H1 (cell line): ENCODE measurements around the gene P2RY8. TPM values are rescaled to one million over a fixed set of nuclear protein-coding genes. Genes with fewer than 3 reads are reported as not detected.

ENCODE experiments used
- CTCF ChIA-PET: fragments of 300-600 bp; sonication (Branson Sonifier 250); formaldehyde crosslinking; loops from one replicate; lab custom pipeline; 2021; ENCODE audit not compliant: partially characterized antibody; lab: Charles Lee
- POLR2A ChIA-PET: fragments of 300-600 bp; sonication (Branson Sonifier 250); formaldehyde crosslinking; loops from one replicate; lab custom pipeline; 2021; ENCODE audit warnings: inconsistent platforms; ENCODE audit not compliant: partially characterized antibody; lab: Charles Lee
- DNase-seq, 2 experiments: peaks; one replicate each; pipeline versions ENCODE4 v3.0.0 to v3.0.0-alpha.2; 2010 to 2022; ENCODE audit warnings: low spot score in 2 of 2, low read depth in 1 of 2, mixed read lengths in 1 of 2
- FAIRE-seq: peaks from 2 replicates; lab custom pipeline; 2011; peaks lifted over from hg19 to GRCh38; lab: Jason Lieb, UNC
- H2AFZ ChIP-seq: 2 replicates; pipeline ENCODE4 v1.8.1; 2012; ENCODE audit warnings: low read length, inconsistent platforms
- H2AK5ac ChIP-seq: 2 replicates; pipeline ENCODE4 v1.6.1; 2013; ENCODE audit warnings: low read depth, low read length
- H2BK120ac ChIP-seq: replicated peaks from 2 replicates; pipeline ENCODE3; 2013; ENCODE audit warnings: low read depth, low read length, inconsistent platforms
- H2BK12ac ChIP-seq: 2 replicates; pipeline ENCODE4 v1.6.1; 2013; ENCODE audit warnings: low read depth, low read length
- H2BK15ac ChIP-seq: 2 replicates; pipeline ENCODE4 v1.6.1; 2013; ENCODE audit warnings: low read length
- H2BK20ac ChIP-seq: 2 replicates; pipeline ENCODE4 v1.6.1; 2013; ENCODE audit warnings: low read length
- H2BK5ac ChIP-seq: 2 replicates; pipeline ENCODE4 v1.6.1; 2013; ENCODE audit warnings: low read depth, low read length
- H3K14ac ChIP-seq: 2 replicates; pipeline ENCODE4 v1.6.1; 2013; ENCODE audit warnings: inconsistent platforms; ENCODE audit not compliant: insufficient read length
- H3K18ac ChIP-seq: 2 replicates; pipeline ENCODE4 v1.6.1; 2013; ENCODE audit warnings: low read length; ENCODE audit errors: extremely low read depth
- H3K23ac ChIP-seq: 2 replicates; pipeline ENCODE4 v1.6.1; 2013; ENCODE audit warnings: inconsistent platforms; ENCODE audit not compliant: insufficient read length
- H3K23me2 ChIP-seq: 2 replicates; pipeline ENCODE4 v1.6.1; 2013; ENCODE audit warnings: low read depth, low read length
- H3K27ac ChIP-seq: 2 replicates; pipeline ENCODE4 v1.6.1; 2011; ENCODE audit warnings: low read depth, low read length, inconsistent platforms
- H3K27me3 ChIP-seq, 4 experiments: replicated peaks in 1 of 4; 1 replicate in 1 of 4; 2 replicates in 3 of 4; pipeline versions ENCODE4 v1.6.1 to v1.8.1; 2011 to 2013; ENCODE audit warnings: low read length in 3 of 4, mild to moderate bottlenecking in 3 of 4, inconsistent platforms in 2 of 4, mixed read lengths in 2 of 4, moderate library complexity in 1 of 4; ENCODE audit not compliant: control insufficient read depth in 3 of 4, insufficient read depth in 3 of 4; ENCODE audit errors: extremely low read depth in 1 of 4
- H3K36me3 ChIP-seq, 4 experiments: 2 replicates each; pipeline versions ENCODE4 v1.6.1 to v1.8.1; 2011 to 2013; ENCODE audit warnings: mild to moderate bottlenecking in 4 of 4, low read length in 3 of 4, moderate library complexity in 2 of 4, control low read depth in 1 of 4, inconsistent platforms in 1 of 4; ENCODE audit not compliant: insufficient read depth in 4 of 4, control insufficient read depth in 2 of 4
- H3K4ac ChIP-seq: replicated peaks from 2 replicates; pipeline ENCODE3; 2013; ENCODE audit warnings: low read length, low read depth, mixed read lengths, inconsistent platforms; ENCODE audit not compliant: insufficient read length
- H3K4me1 ChIP-seq, 4 experiments: replicated peaks in 1 of 4; 1 replicate in 1 of 4; 2 replicates in 3 of 4; pipeline versions ENCODE4 v1.6.1 to v1.8.1; 2011 to 2013; ENCODE audit warnings: low read length in 3 of 4, inconsistent platforms in 2 of 4, mixed read lengths in 1 of 4; ENCODE audit not compliant: insufficient read depth in 4 of 4, control insufficient read depth in 3 of 4
- H3K4me2 ChIP-seq, 2 experiments: 2 replicates each; pipeline versions ENCODE4 v1.6.1 to v1.8.1; 2011 to 2013; ENCODE audit warnings: low read depth in 2 of 2, low read length in 2 of 2, control low read depth in 1 of 2, inconsistent platforms in 1 of 2, mild to moderate bottlenecking in 1 of 2; ENCODE audit not compliant: insufficient read depth in 1 of 2
- H3K4me3 ChIP-seq, 4 experiments: fragments of 200-600, 300-600 bp in 1 of 4; sonication (generic), shearing (Covaris generic), sonication (Bioruptor Twin) in 1 of 4; 2 replicates each; pipeline versions ENCODE4 v1.5.1 to v1.8.1; 2011 to 2016; ENCODE audit warnings: low read length in 4 of 4, low read depth in 3 of 4, control low read depth in 2 of 4, inconsistent platforms in 2 of 4, mild to moderate bottlenecking in 2 of 4, mixed read lengths in 1 of 4, moderate library complexity in 1 of 4; ENCODE audit not compliant: insufficient read depth in 2 of 4; ENCODE audit errors: extremely low read depth in 1 of 4
- H3K56ac ChIP-seq: replicated peaks from 2 replicates; pipeline ENCODE3; 2013; ENCODE audit warnings: low read depth, mild to moderate bottlenecking, mixed read lengths, low read length, inconsistent platforms; ENCODE audit not compliant: insufficient read length
- H3K79me1 ChIP-seq: 2 replicates; pipeline ENCODE4 v1.6.1; 2013; ENCODE audit warnings: low read depth, low read length, control low read depth
- H3K79me2 ChIP-seq, 2 experiments: 2 replicates each; pipeline versions ENCODE4 v1.6.1 to v1.8.1; 2012 to 2013; ENCODE audit warnings: low read length in 2 of 2, mild to moderate bottlenecking in 2 of 2, inconsistent platforms in 1 of 2; ENCODE audit not compliant: insufficient read depth in 2 of 2, control insufficient read depth in 1 of 2
- H3K9ac ChIP-seq, 4 experiments: replicated peaks in 1 of 4; 1 replicate in 1 of 4; 2 replicates in 3 of 4; pipeline versions ENCODE4 v1.6.1 to v1.8.1; 2011 to 2013; ENCODE audit warnings: low read depth in 3 of 4, low read length in 3 of 4, control low read depth in 2 of 4, mild to moderate bottlenecking in 2 of 4, moderate library complexity in 2 of 4, inconsistent platforms in 1 of 4; ENCODE audit errors: extremely low read depth in 1 of 4
- H3K9me3 ChIP-seq, 2 experiments: 2 replicates each; pipeline versions ENCODE4 v1.6.1 to v1.8.1; 2012 to 2013; ENCODE audit warnings: mild to moderate bottlenecking in 2 of 2, moderate library complexity in 2 of 2, control low read depth in 1 of 2, inconsistent platforms in 1 of 2, low read depth in 1 of 2, low read length in 1 of 2, mixed read lengths in 1 of 2; ENCODE audit not compliant: insufficient read depth in 2 of 2
- H4K20me1 ChIP-seq, 2 experiments: replicated peaks in 1 of 2; 2 replicates each; pipeline versions ENCODE3 to v1.8.1; 2011 to 2013; ENCODE audit warnings: inconsistent platforms in 2 of 2, low read length in 2 of 2, mild to moderate bottlenecking in 1 of 2; ENCODE audit not compliant: insufficient read depth in 2 of 2, control insufficient read depth in 1 of 2
- H4K5ac ChIP-seq: 2 replicates; pipeline ENCODE4 v1.6.1; 2013; ENCODE audit warnings: low read length, low read depth, mixed read lengths, inconsistent platforms; ENCODE audit not compliant: insufficient read length
- H4K8ac ChIP-seq: 2 replicates; pipeline ENCODE4 v1.8.0; 2013; ENCODE audit warnings: mild to moderate bottlenecking, moderate library complexity, low read length, inconsistent platforms; ENCODE audit not compliant: insufficient read depth; ENCODE audit errors: extremely low read depth
- H4K91ac ChIP-seq: replicated peaks from 2 replicates; pipeline ENCODE3; 2013; ENCODE audit warnings: low read length, mixed read lengths, inconsistent platforms; ENCODE audit not compliant: insufficient read length
- CTBP2 ChIP-seq: IDR thresholded peaks from 2 replicates; pipeline ENCODE4 v1.7.0; 2011; ENCODE audit warnings: borderline replicate concordance, mild to moderate bottlenecking, moderate library complexity, mixed read lengths, low read length; ENCODE audit not compliant: insufficient read depth, insufficient read length
- EZH2 ChIP-seq: fragments of 200-600 bp; sonication (generic); IDR thresholded peaks from 2 replicates; pipeline ENCODE4 v1.7.1; 2012; ENCODE audit warnings: low read depth, mild to moderate bottlenecking, moderate library complexity, low read length, inconsistent platforms; ENCODE audit not compliant: severe bottlenecking
- GTF2F1 ChIP-seq: IDR thresholded peaks from 2 replicates; pipeline ENCODE4 v1.6.1; 2012; ENCODE audit warnings: low read depth, low read length, improper control_type of control experiment, borderline replicate concordance
- POLR2A ChIP-seq, 2 experiments: IDR thresholded peaks; 1 replicate in 1 of 2; 2 replicates in 1 of 2; pipeline ENCODE4 v1.6.1; 2011; ENCODE audit warnings: low read depth in 2 of 2, low read length in 2 of 2, mild to moderate bottlenecking in 2 of 2; ENCODE audit errors: control extremely low read depth in 1 of 2
- POLR2AphosphoS5 ChIP-seq: IDR thresholded peaks from 2 replicates; pipeline ENCODE4 v1.6.1; 2011; ENCODE audit warnings: low read depth, low read length
- RNF2 ChIP-seq: fragments of 200-900, 300-1000 bp; sonication (generic); IDR thresholded peaks from 2 replicates; pipeline ENCODE4 v1.7.1; 2016; ENCODE audit warnings: borderline replicate concordance, low read depth, mild to moderate bottlenecking, antibody characterized with exemption, low read length; ENCODE audit not compliant: poor library complexity, severe bottlenecking; ENCODE audit errors: missing control alignments
- RXRA ChIP-seq: IDR thresholded peaks from 2 replicates; pipeline ENCODE4 v1.6.1; 2011; ENCODE audit warnings: low read depth, mild to moderate bottlenecking, low read length, moderate library complexity; ENCODE audit not compliant: insufficient read depth
- SP4 ChIP-seq: IDR thresholded peaks from 2 replicates; pipeline ENCODE4 v1.6.1; 2012; ENCODE audit warnings: low read length, inconsistent platforms
- TAF7 ChIP-seq: optimal IDR thresholded peaks from 2 replicates; pipeline ENCODE3; 2011; ENCODE audit warnings: low read depth, mild to moderate bottlenecking, inconsistent platforms, low read length, moderate library complexity, borderline replicate concordance
- TCF12 ChIP-seq: IDR thresholded peaks from 2 replicates; pipeline ENCODE4 v1.6.1; 2011; ENCODE audit warnings: low read depth, mild to moderate bottlenecking, low read length
- WGBS, 2 experiments: shearing (Covaris generic) in 1 of 2; methylation state at CpG; one replicate each; pipeline versions ENCODE4 v1.1.6 to v1.1.7; 2013 to 2015; ENCODE audit warnings: low lambda C conversion rate in 2 of 2, mixed read lengths in 2 of 2, inconsistent platforms in 1 of 2, low coverage in 1 of 2, missing lambda C conversion rate in 1 of 2; ENCODE audit not compliant: insufficient replicate concordance in 2 of 2, insufficient coverage in 1 of 2, insufficient read length in 1 of 2; ENCODE audit errors: extremely low coverage in 1 of 2, missing lambda C conversion rate in 1 of 2; 5-methylcytosine and 5-hydroxymethylcytosine counted together
- polyA plus RNA-seq, 7 experiments: library from polyadenylated mRNA; depleted of rRNA in 3 of 7; stranded (reverse) in 5 of 7; unstranded in 2 of 7; fragments of >200 nt in 5 of 7; fragments of 200-250 nt in 2 of 7; gene quantifications; 1 replicate in 5 of 7; 2 replicates in 1 of 7; 4 replicates in 1 of 7; pipeline versions ENCODE4 v1.2.1 to v1.2.3, GENCODE V29; 2011 to 2013; ENCODE audit warnings: missing spikeins in 2 of 7, mixed read lengths in 2 of 7
- total RNA-seq: library from RNA; stranded (reverse); fragmentation: NEBNext Ultra II Directional; extraction: Animal tissue kit (Norgen Biotek cat#: 25700); gene quantifications from 2 replicates; pipeline ENCODE4 v1.2.1, GENCODE V29; 2021
- TF ChIP-seq, protein P1 (sequence below): IDR thresholded peaks from 2 replicates; pipeline ENCODE4 v1.6.1; 2012; ENCODE audit warnings: low read length, inconsistent platforms
- TF ChIP-seq, protein P2 (sequence below): IDR thresholded peaks from 2 replicates; pipeline ENCODE4 v1.6.1; 2012; ENCODE audit warnings: inconsistent platforms

The P2RY8 gene
- total and polyA plus RNA-seq, 2 of the 8 experiments (the other 6 are each of a cell fraction or from before 2014, with no cell fraction given): 0.09 to 0.15 TPM

GRCh38 chrX:1488141-1488540 lies 48.8 kb downstream of the P2RY8 start:
- Histone ChIP-seq H3K4me3 (no peak overlapping the region), H3K4me1 (no peaks in the 10 kb centered on the region), H2AFZ (no peak overlapping the region), H2BK20ac (no peak overlapping the region), H4K8ac (no peak overlapping the region), H4K91ac (no peak overlapping the region), H2BK15ac (no peak overlapping the region), H2BK12ac (peak overlapping the region; percentile 84; the same call in 1 of the 2 replicates), H3K79me2 (no peaks in the 10 kb centered on the region), H3K4me2 (no peak overlapping the region), H3K23ac (no peak overlapping the region), H3K14ac (no peak overlapping the region), H3K27me3 (0 out of 7 replicates have a peak, but pooled peaks cover 0 to 2% (median 0%) of the 10 kb centered on the region in 4 experiments), H3K56ac (no peak overlapping the region), H3K18ac (no peak overlapping the region), H3K27ac (no peak overlapping the region), H3K9me3 (peaks cover 0 to 6% of the 10 kb centered on the region in 2 experiments; a peak in 3 of 4 replicates), H4K20me1 (no peaks in the 10 kb centered on the region), H3K9ac (no peak overlapping the region), H3K4ac (no peak overlapping the region), H3K36me3 (no peaks in the 10 kb centered on the region), H2AK5ac (0 out of 2 replicates have a peak overlapping the region, but pooled peaks have one; percentile 39), H3K23me2 (no peaks in the 10 kb centered on the region; the same call in 1 of the 2 replicates), H3K79me1 (no peaks in the 10 kb centered on the region), H2BK120ac (no peak overlapping the region), H2BK5ac (no peak overlapping the region), H4K5ac (no peak overlapping the region)
- WGBS, 2 experiments: 83% methylated on average over 3 of the region's 3 CpGs; no CpG with 5 or more reads in 1 of the 2 experiments
- CTCF ChIA-PET: no interaction called here
- no peak for DNase-seq
- FAIRE-seq: no peak
- POLR2A ChIA-PET: no interaction called here
- TF ChIP-seq RXRA (no peak), TAF7 (no peak), EZH2 (no peak), GTF2F1 (no peak), SP4 (no peak), POLR2A (IDR thresholded peaks at IDR 0.05; ENCODE audit: control extremely low read depth in 1 of 2, low read depth in 2 of 2, low read length in 2 of 2) (no peak), TCF12 (no peak), CTBP2 (no peak), POLR2AphosphoS5 (no peak), RNF2 (no peak)
- TF ChIP-seq, protein P1, sequence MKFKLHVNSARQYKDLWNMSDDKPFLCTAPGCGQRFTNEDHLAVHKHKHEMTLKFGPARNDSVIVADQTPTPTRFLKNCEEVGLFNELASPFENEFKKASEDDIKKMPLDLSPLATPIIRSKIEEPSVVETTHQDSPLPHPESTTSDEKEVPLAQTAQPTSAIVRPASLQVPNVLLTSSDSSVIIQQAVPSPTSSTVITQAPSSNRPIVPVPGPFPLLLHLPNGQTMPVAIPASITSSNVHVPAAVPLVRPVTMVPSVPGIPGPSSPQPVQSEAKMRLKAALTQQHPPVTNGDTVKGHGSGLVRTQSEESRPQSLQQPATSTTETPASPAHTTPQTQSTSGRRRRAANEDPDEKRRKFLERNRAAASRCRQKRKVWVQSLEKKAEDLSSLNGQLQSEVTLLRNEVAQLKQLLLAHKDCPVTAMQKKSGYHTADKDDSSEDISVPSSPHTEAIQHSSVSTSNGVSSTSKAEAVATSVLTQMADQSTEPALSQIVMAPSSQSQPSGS: no peak
- TF ChIP-seq, protein P2, sequence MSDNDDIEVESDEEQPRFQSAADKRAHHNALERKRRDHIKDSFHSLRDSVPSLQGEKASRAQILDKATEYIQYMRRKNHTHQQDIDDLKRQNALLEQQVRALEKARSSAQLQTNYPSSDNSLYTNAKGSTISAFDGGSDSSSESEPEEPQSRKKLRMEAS: no peak
